ENCODE results near the gene ZKSCAN1.

Gene ZKSCAN1

GRCh38 chr7:100082978-100083377 lies 67.6 kb downstream of the ZKSCAN1 start:
- DNase-seq = no peak

GRCh38 chr7:100085515-100085914 lies 70.1 kb downstream of the ZKSCAN1 start:
- DNase-seq = no peak

- no peak for DNase-seq
Measured at GRCh38 chr7:100087055-100087750, 71.8 kb downstream of the ZKSCAN1 start.

GRCh38 chr7:100088095-100088620 lies 72.8 kb downstream of the ZKSCAN1 start:
- no peak for DNase-seq

GRCh38 chr7:100088621-100089457 lies 73.4 kb downstream of the ZKSCAN1 start, which contains the start of gene COPS6:
COPS6 (plus strand) TSS chr7:100088969; CDS start chr7:100088991, 22 bp downstream.
- DNase-seq = peak; percentile 69

- DNase-seq = no peak
Measured at GRCh38 chr7:100089458-100090196, 74.2 kb downstream of the ZKSCAN1 start.

- no peak for DNase-seq
Measured at GRCh38 chr7:100090527-100091410, 75.4 kb downstream of the ZKSCAN1 start.

All from NCI-H1092 (cell line).